HepG2 (cell line): ENCODE measurements around the gene C19orf33. TPM values are rescaled to one million over a fixed set of nuclear protein-coding genes. Genes with fewer than 3 reads are reported as not detected.

Source experiments
- ATAC-seq: fragments of 200-7000 bp; cut with Tn5 transposase; 3 replicates; pipeline ENCODE4 v1.9.1; 2020; ENCODE audit warnings: mild to moderate bottlenecking, moderate library complexity
- BruUV-seq: library from RNA; stranded (reverse); fragments of 400-500 nt; replicated peaks from 2 replicates; lab custom pipeline; 2021; lab: Mats Ljungman, UMichigan
- CTCF ChIA-PET: fragments of 300-600 bp; formaldehyde crosslinking; extraction: SDS; loops from one replicate; lab custom pipeline; 2021; ENCODE audit warnings: low total read pairs, inconsistent platforms, low intra/inter-chr PET ratio; lab: Yijun Ruan, JAX
- POLR2A ChIA-PET: fragments of 350-600 bp; sonication (Branson Sonifier 250); formaldehyde crosslinking; loops from one replicate; lab custom pipeline; 2020; ENCODE audit warnings: antibody characterized with exemption, inconsistent platforms; lab: Yijun Ruan, JAX
- DNase-seq: peaks from one replicate; pipeline ENCODE4 v3.0.0-alpha.2; 2015; ENCODE audit warnings: low spot score
- FAIRE-seq: peaks from 3 replicates; lab custom pipeline; 2011; peaks lifted over from hg19 to GRCh38; lab: Jason Lieb, UNC
- H2AFZ ChIP-seq: one replicate; pipeline ENCODE4 v1.6.1; 2011; ENCODE audit warnings: low read length, inconsistent platforms
- H3K27ac ChIP-seq: fragments of 300-600 bp; 3 replicates; pipeline ENCODE4 v1.8.0; 2011; ENCODE audit warnings: mixed run types, mild to moderate bottlenecking, mixed read lengths, low read length, inconsistent platforms; ENCODE audit not compliant: insufficient read depth; ENCODE audit errors: extremely low read length
- H3K27me3 ChIP-seq, 2 experiments: fragments of 200-600 bp in 1 of 2; 2 replicates in 1 of 2; 3 replicates in 1 of 2; pipeline versions ENCODE4 v1.6.0 to v1.8.0; 2011; ENCODE audit warnings: low read length in 2 of 2, mild to moderate bottlenecking in 2 of 2, moderate library complexity in 2 of 2, inconsistent platforms in 1 of 2; ENCODE audit not compliant: insufficient read depth in 2 of 2, control insufficient read depth in 1 of 2
- H3K36me3 ChIP-seq, 2 experiments: fragments of 200-600 bp in 1 of 2; replicated peaks in 1 of 2; 2 replicates in 1 of 2; 3 replicates in 1 of 2; pipeline versions ENCODE4 v1.5.1 to v1.8.0; 2011; ENCODE audit warnings: low read length in 2 of 2, inconsistent platforms in 1 of 2; ENCODE audit not compliant: insufficient read depth in 2 of 2, control insufficient read depth in 1 of 2
- H3K4me1 ChIP-seq: 2 replicates; pipeline ENCODE4 v1.5.1; 2012; ENCODE audit warnings: low read length, inconsistent platforms; ENCODE audit not compliant: insufficient read depth
- H3K4me2 ChIP-seq: 2 replicates; pipeline ENCODE4 v1.6.0; 2011; ENCODE audit warnings: low read depth, low read length, inconsistent platforms
- H3K4me3 ChIP-seq, 3 experiments: fragments of 200-600 bp in 1 of 3; sonication (generic), shearing (Covaris generic) in 1 of 3; replicated peaks in 1 of 3; 2 replicates each; pipeline ENCODE4 v1.5.1; 2011 to 2016; ENCODE audit warnings: low read length in 3 of 3, inconsistent platforms in 2 of 3, low read depth in 2 of 3, mild to moderate bottlenecking in 2 of 3, control low read depth in 1 of 3, mixed read lengths in 1 of 3; ENCODE audit not compliant: insufficient read depth in 1 of 3
- H3K79me2 ChIP-seq: one replicate; pipeline ENCODE4 v1.6.1; 2011; ENCODE audit warnings: low read length, inconsistent platforms; ENCODE audit not compliant: insufficient read depth
- H3K9ac ChIP-seq: 2 replicates; pipeline ENCODE4 v1.6.0; 2011; ENCODE audit warnings: mild to moderate bottlenecking, low read depth, low read length, inconsistent platforms; ENCODE audit not compliant: insufficient read depth
- H3K9me3 ChIP-seq: 2 replicates; pipeline ENCODE4 v1.5.1; 2012; ENCODE audit warnings: mild to moderate bottlenecking, low read length
- H4K20me1 ChIP-seq: 2 replicates; pipeline ENCODE4 v1.6.0; 2011; ENCODE audit warnings: inconsistent platforms, mild to moderate bottlenecking, low read length, moderate library complexity; ENCODE audit not compliant: insufficient read depth
- PATZ1 ChIP-seq: sonication (generic); formaldehyde crosslinking; IDR thresholded peaks from 2 replicates; pipeline ENCODE4 v1.4.0; 2020; ENCODE audit warnings: missing genetic modification reagents
- ZBTB39 ChIP-seq: sonication (generic); formaldehyde crosslinking; IDR thresholded peaks from 2 replicates; pipeline ENCODE4 v1.5.0; 2020; ENCODE audit warnings: missing genetic modification reagents
- ZNF121 ChIP-seq: sonication (generic); formaldehyde crosslinking; IDR thresholded peaks from 2 replicates; pipeline ENCODE4 v1.5.0; 2020; ENCODE audit warnings: mild to moderate bottlenecking, missing genetic modification reagents
- WGBS: methylation state at CpG from one replicate; pipeline ENCODE4 v1.1.6; 2017; ENCODE audit warnings: low lambda C conversion rate; 5-methylcytosine and 5-hydroxymethylcytosine counted together
- in situ Hi-C: cut with HindIII; loops from 2 replicates; pipeline ENCODE4 v1.10.0; 2017; ENCODE audit warnings: low pct_unique_long_range_greater_than_20kb; ENCODE audit not compliant: extremely low pct_ligation_motif_present
- intact Hi-C: fragments of 100-400 bp; cut with micrococcal nuclease; formaldehyde crosslinking; loops from one replicate; pipeline ENCODE4 v1.10.0; 2022; ENCODE audit not compliant: unreplicated experiment
- polyA plus RNA-seq, 8 experiments: library from polyadenylated mRNA; depleted of rRNA in 3 of 8; stranded (reverse) in 7 of 8; unstranded in 1 of 8; fragments of >200 nt; fragmentation: Illumina TruSeq in 4 of 8; extraction: Trizol in 4 of 8; gene quantifications; 2 replicates each; pipeline versions ENCODE4 v1.2.1 to v1.2.3, GENCODE V29; 2011 to 2016; ENCODE audit warnings: low read depth in 4 of 8, missing spikeins in 1 of 8, mixed read lengths in 1 of 8; ENCODE audit not compliant: insufficient read depth in 1 of 8
- total RNA-seq, 5 experiments: library from RNA; depleted of rRNA; stranded (reverse); fragments of >200 nt; fragmentation: Illumina TruSeq; extraction: Trizol; gene quantifications; 2 replicates each; pipeline ENCODE4 v1.2.3, GENCODE V29; 2016; ENCODE audit warnings: low read depth in 1 of 5
- TF ChIP-seq, protein P1 (sequence below): sonication (generic); formaldehyde crosslinking; IDR thresholded peaks from 2 replicates; pipeline ENCODE4 v1.8.1; 2022; ENCODE audit warnings: mild to moderate bottlenecking, missing genetic modification reagents

Gene C19orf33
- total and polyA plus RNA-seq, 2 of the 13 experiments (the other 11 are each of a cell fraction or from before 2014, with no cell fraction given) = 2.5 to 3.3 TPM

GRCh38 chr19:38304866-38305429, 897 bp downstream of the C19orf33 start (continued):
- TF ChIP-seq PATZ1 (CRISPR knock-in tag) = peak; percentile 33; the same call in 1 of the 2 replicates

DNA sequence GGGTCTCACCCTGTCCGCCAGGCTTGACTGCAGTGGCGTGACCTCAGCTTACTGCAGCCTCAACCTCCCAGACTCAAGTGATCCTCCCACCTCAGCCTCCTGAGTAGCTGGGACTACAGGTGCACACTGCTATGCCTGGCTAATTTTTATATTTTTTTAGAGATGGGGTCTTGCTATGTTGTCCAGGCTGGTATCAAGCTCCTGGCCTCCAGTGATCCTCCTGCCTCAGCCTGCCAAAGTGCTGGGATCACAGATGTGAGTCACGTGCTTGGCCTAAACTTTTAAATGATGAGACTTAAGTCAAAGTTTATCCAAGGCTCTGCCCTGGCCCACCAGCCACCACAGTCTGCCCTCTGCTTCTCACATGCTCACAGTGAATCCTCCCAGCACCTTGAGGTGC, 2.2 kb downstream of the C19orf33 start:
- BruUV-seq = no TSS peak

More for the DNA sequence above, 2.2 kb downstream of the C19orf33 start:
- ATAC-seq = no peak
- 94% methylated on average over 3 of the region's 3 CpGs for WGBS
- Histone ChIP-seq H3K27ac (no peak overlapping the region), H3K36me3 (peaks cover 3 to 6% of the 10 kb centered on the region in 2 experiments; a peak in 3 of 5 replicates), H3K27me3 (no peaks in the 10 kb centered on the region), H3K9ac (no peak overlapping the region), H3K79me2 (no peaks in the 10 kb centered on the region), H4K20me1 (no peaks in the 10 kb centered on the region), H3K4me2 (no peak overlapping the region), H3K4me1 (peaks cover 22% of the 10 kb centered on the region), H3K4me3 (no peak overlapping the region), H2AFZ (no peak overlapping the region), H3K9me3 (no peaks in the 10 kb centered on the region)
- CTCF ChIA-PET = no interaction called here
- no peak for DNase-seq
- TF ChIP-seq ZNF121 (CRISPR knock-in tag) (peak; percentile 69), ZBTB39 (no peak)
- TF ChIP-seq, protein P1, sequence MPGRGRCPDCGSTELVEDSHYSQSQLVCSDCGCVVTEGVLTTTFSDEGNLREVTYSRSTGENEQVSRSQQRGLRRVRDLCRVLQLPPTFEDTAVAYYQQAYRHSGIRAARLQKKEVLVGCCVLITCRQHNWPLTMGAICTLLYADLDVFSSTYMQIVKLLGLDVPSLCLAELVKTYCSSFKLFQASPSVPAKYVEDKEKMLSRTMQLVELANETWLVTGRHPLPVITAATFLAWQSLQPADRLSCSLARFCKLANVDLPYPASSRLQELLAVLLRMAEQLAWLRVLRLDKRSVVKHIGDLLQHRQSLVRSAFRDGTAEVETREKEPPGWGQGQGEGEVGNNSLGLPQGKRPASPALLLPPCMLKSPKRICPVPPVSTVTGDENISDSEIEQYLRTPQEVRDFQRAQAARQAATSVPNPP (CRISPR knock-in tag) = no peak
- intact Hi-C loops (no loop called here), in situ Hi-C loops (no loop called here)
- POLR2A ChIA-PET = interaction anchor here (1.3 kb wide), 1 partner anchor 55 kb away, joined by 4 read pairs; no protein-coding TSS in a partner anchor
- no peak for FAIRE-seq
